Upper lobe of right lung (tissue), 1 donor: ENCODE results near the gene COL4A1. TPM values are rescaled to one million over a fixed set of nuclear protein-coding genes. Genes with fewer than 3 reads are reported as not detected.

Source experiments
- ATAC-seq: fragments of 200-7000 bp; cut with Tn5 transposase; one replicate; pipeline ENCODE4 v1.9.1; 2020; ENCODE audit warnings: mild to moderate bottlenecking, moderate library complexity
- DNase-seq: peaks from one replicate; pipeline ENCODE4 v3.0.0-alpha.2; 2020
- H3K27ac ChIP-seq: fragments of 200-600 bp; one replicate; pipeline ENCODE4 v1.8.0; 2022
- H3K27me3 ChIP-seq: fragments of 200-600 bp; one replicate; pipeline ENCODE4 v1.8.0; 2022; ENCODE audit warnings: mild to moderate bottlenecking
- H3K36me3 ChIP-seq: fragments of 200-600 bp; one replicate; pipeline ENCODE4 v1.8.0; 2022
- H3K4me1 ChIP-seq: fragments of 200-600 bp; one replicate; pipeline ENCODE4 v1.8.0; 2022
- H3K4me3 ChIP-seq: fragments of 200-600 bp; one replicate; pipeline ENCODE4 v1.8.0; 2022; ENCODE audit warnings: mild to moderate bottlenecking
- H3K9me3 ChIP-seq: fragments of 200-600 bp; one replicate; pipeline ENCODE4 v1.8.0; 2022
- intact Hi-C: fragments of 100-400 bp; cut with DNase I; formaldehyde crosslinking; loops from one replicate; pipeline ENCODE4 v1.11.0; 2022
- total RNA-seq: library from RNA; stranded (reverse); fragmentation: NEBNext Ultra II Directional; extraction: Animal tissue kit (Norgen Biotek cat#: 25700); gene quantifications from one replicate; pipeline ENCODE4 v1.2.1, GENCODE V29; 2021
- TF ChIP-seq, protein P1 (sequence below): fragments of 200-600 bp; IDR thresholded peaks from one replicate; pipeline ENCODE4 v1.8.0; 2022; ENCODE audit warnings: antibody characterized with exemption
- donor health status: DM: no; HTN: yes; CAD: no; lungs with severe emphysema.

COL4A1 gene
- total RNA-seq, 1 donor from 2014 or later = 242 TPM

- intact Hi-C loops = no loop called here
- ATAC-seq (no peak), DNase-seq (no peak)
- H3K4me1 ChIP-seq = peaks cover 14% of the 10 kb centered on the region
- no peaks in the 10 kb centered on the region for H3K36me3 ChIP-seq
- TF ChIP-seq, protein P1, sequence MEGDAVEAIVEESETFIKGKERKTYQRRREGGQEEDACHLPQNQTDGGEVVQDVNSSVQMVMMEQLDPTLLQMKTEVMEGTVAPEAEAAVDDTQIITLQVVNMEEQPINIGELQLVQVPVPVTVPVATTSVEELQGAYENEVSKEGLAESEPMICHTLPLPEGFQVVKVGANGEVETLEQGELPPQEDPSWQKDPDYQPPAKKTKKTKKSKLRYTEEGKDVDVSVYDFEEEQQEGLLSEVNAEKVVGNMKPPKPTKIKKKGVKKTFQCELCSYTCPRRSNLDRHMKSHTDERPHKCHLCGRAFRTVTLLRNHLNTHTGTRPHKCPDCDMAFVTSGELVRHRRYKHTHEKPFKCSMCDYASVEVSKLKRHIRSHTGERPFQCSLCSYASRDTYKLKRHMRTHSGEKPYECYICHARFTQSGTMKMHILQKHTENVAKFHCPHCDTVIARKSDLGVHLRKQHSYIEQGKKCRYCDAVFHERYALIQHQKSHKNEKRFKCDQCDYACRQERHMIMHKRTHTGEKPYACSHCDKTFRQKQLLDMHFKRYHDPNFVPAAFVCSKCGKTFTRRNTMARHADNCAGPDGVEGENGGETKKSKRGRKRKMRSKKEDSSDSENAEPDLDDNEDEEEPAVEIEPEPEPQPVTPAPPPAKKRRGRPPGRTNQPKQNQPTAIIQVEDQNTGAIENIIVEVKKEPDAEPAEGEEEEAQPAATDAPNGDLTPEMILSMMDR = no peak
- no peaks in the 10 kb centered on the region for H3K9me3 ChIP-seq
- no peak overlapping the region for H3K27ac ChIP-seq
- H3K4me3 ChIP-seq = no peak overlapping the region
- H3K27me3 ChIP-seq = no peaks in the 10 kb centered on the region
Observed at GRCh38 chr13:110280985-110281688, 25.8 kb downstream of the COL4A1 start.

DNA sequence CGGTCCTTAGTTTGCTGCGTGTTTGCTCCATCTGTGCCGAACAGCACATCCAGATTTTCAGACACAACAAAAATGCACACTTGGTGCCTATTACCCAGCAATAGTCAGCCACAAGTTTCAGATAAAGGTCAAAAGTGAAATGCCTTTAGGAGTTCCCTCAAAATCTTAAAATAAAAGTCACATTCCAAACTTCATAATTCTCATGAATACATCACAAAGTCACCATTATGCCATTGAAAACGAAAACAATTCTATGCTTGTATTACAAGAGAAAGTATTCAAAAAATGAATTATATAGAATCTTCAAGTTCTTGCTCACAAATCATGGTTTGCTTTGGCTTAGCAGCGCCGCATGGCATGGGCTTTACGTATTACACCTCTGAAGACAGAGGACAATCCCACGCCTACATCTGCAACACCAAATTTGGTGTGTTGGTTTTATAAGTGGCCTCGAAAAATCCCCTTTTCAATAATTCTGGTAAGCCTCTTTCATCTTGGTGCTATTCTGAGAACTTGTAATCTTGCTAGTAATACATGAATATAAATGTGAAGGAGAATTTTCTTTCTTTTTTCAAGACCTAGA lies 26.6 kb downstream of the COL4A1 start:
- peaks cover 14% of the 10 kb centered on the region for H3K4me1 ChIP-seq
- no peak for DNase-seq
- H3K4me3 ChIP-seq = no peak overlapping the region
- intact Hi-C loops = no loop called here
- H3K36me3 ChIP-seq = no peaks in the 10 kb centered on the region
- TF ChIP-seq, protein P1 = no peak
- no peak for ATAC-seq
- H3K9me3 ChIP-seq = no peaks in the 10 kb centered on the region
- H3K27me3 ChIP-seq = no peaks in the 10 kb centered on the region
- no peak overlapping the region for H3K27ac ChIP-seq

DNA sequence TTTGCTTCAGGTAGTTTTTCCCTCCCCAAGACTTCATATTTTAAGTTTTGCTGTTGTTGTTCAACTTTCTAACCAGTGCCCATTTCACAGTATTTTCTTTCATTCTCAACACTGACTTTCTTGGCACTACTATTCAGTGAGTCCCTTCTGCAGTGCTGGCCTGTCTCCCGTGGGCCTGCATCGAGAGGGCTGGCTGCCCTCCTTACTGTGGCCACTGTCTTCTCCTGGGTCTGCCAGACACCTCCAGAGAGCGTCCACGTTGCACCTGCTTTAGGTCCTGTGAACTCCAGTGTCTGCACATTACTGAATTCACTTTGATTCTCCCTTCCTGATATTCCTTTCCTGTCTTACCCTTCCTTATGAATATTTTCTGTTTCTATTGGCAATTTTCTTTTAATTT lies 27.3 kb downstream of the COL4A1 start:
- H3K4me3 ChIP-seq = no peak overlapping the region
- H3K27me3 ChIP-seq = no peaks in the 10 kb centered on the region
- H3K27ac ChIP-seq = no peak overlapping the region
- no peak for ATAC-seq
- no peak for DNase-seq
- peaks cover 14% of the 10 kb centered on the region for H3K4me1 ChIP-seq
- H3K36me3 ChIP-seq = no peaks in the 10 kb centered on the region
- TF ChIP-seq, protein P1 = no peak
- H3K9me3 ChIP-seq = no peaks in the 10 kb centered on the region
- intact Hi-C loops = no loop called here

- Histone ChIP-seq H3K4me1 (peaks cover 14% of the 10 kb centered on the region), H3K36me3 (no peaks in the 10 kb centered on the region), H3K27ac (no peak overlapping the region), H3K9me3 (no peaks in the 10 kb centered on the region), H3K4me3 (no peak overlapping the region), H3K27me3 (no peaks in the 10 kb centered on the region)
- TF ChIP-seq, protein P1 = no peak
- DNase-seq (no peak), ATAC-seq (no peak)
- intact Hi-C loops = no loop called here
Observed at GRCh38 chr13:110278859-110279258, 28.1 kb downstream of the COL4A1 start.

- Histone ChIP-seq H3K27me3 (no peaks in the 10 kb centered on the region), H3K4me3 (no peak overlapping the region), H3K36me3 (no peaks in the 10 kb centered on the region), H3K27ac (no peak overlapping the region), H3K9me3 (no peaks in the 10 kb centered on the region), H3K4me1 (peaks cover 14% of the 10 kb centered on the region)
- intact Hi-C loops = no loop called here
- TF ChIP-seq, protein P1 = no peak
- ATAC-seq (no peak), DNase-seq (no peak)
Observed at GRCh38 chr13:110277357-110277975, 29.5 kb downstream of the COL4A1 start.
